EH (cell line): ENCODE results near the gene G0S2.
"Not testable (repeated sequence)": the region's sequence is repeated elsewhere in the genome, so short reads cannot be mapped to it uniquely, and the experiment has no call there.

Experiments used
- DNase-seq: peaks from one replicate; pipeline ENCODE4 v3.0.0-alpha.2; 2015; ENCODE audit warnings: low read depth

Gene G0S2

DNA sequence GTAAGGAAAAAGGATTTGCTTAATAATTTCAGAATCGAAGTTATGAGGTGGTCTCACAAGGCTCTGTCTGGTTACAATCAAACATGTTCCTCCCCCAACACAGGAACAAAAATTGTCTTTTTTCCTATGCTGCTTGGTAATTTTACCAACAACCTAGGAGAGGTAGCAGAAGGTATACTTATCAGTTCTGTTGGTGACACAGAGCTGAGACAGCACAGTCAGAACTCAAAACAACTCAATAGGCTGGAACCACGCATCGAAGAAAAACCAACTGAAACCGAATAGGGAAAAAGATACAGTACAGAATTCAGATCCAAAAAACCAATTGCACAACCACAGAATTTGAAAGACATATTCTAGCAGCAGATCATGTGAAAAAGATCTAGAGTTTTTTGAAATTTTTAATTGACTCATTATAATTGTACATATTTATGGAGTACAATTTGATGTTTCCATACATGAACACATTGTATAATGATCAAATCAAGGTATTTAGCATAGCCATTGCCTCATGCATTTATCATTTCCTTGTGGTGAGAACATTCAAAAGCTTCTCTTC is 3.8 kb downstream of the G0S2 start:
- no peak for DNase-seq

GRCh38 chr1:209685821-209686220 is 10.6 kb downstream of the G0S2 start:
- no peak for DNase-seq

DNA sequence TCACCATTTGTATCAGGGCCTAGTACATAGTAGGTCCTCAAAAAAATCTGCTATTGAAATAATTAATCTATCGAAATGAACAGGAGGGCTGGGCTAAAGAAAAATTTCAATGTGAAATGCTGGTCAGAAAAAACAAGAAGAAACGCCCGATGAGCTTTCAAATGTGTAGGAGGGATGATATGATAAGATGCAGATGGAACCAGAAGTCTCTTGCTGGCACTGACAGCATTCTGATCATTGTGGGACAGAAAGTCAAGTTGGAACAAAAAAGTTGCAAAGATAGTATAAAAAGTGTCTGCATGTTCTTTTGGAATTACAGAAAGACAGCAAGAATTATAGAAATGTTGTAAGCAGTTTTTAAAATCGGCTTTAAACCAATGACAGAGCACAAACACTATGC is 11.1 kb downstream of the G0S2 start:
- DNase-seq, result no peak

DNA sequence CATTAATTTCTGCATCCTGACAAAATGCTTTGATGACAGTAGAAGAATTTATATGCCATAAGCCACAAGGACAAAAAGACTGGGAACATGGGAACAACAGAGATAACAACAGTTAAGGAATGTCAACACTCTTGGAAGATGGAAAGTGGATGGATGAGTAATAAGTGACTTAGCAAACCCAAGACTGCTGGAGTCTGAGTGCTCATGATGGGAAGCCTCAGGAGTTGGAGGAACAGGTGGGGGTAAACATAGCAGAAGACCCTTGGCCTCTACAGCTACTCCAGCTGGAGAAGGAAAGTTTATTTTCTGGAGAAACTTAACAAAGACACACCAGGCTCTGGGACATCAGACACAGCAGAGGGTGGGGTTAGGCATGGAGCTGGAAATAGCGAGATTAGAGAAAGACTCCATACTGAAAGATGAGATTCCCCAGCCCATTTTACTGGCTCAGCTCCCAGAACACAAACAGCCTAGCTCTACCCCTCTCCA is 13.6 kb downstream of the G0S2 start:
- DNase-seq, result peak; percentile 88

DNA sequence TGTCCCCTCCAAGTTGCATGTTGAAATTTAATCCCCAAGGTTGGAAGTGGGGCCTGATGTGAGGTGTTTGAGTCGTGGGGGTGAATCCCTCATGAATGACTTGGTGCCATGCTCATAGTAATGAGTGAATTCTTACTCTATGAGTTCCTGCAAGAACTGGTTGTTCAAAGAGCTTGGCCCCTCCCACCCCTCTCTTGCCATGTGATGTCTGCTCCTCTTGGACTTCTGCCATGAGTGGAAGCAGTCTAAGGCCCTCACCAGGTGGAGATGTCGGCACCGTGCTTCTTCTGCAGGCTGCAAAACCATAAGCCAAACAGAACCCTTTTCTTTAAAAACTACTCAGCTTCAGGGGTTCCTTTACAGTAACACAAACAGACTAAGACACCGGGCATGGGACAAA is 14.3 kb downstream of the G0S2 start:
- peak; percentile 17 for DNase-seq

DNA sequence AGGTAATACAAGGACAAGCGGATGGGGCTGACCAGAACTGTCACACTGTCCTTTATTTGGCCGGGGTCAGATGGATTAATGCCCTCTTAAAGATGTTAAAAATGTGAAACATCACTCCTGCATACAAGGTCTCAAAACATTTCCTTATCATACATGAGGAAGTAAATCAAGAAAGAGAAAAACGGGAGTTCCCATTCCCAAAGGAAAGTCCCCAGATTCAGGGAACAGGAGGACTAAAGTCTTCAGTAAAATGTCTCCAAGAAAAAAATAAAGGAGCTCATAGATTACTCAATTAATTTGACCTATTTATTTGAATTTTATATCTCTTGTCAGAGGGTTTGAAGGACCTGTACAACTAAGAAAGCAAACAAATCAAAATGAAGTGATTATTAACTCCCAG is 16.0 kb downstream of the G0S2 start:
- DNase-seq, result no peak

GRCh38 chr1:209692296-209692695 is 17.1 kb downstream of the G0S2 start:
- no peak for DNase-seq

DNA sequence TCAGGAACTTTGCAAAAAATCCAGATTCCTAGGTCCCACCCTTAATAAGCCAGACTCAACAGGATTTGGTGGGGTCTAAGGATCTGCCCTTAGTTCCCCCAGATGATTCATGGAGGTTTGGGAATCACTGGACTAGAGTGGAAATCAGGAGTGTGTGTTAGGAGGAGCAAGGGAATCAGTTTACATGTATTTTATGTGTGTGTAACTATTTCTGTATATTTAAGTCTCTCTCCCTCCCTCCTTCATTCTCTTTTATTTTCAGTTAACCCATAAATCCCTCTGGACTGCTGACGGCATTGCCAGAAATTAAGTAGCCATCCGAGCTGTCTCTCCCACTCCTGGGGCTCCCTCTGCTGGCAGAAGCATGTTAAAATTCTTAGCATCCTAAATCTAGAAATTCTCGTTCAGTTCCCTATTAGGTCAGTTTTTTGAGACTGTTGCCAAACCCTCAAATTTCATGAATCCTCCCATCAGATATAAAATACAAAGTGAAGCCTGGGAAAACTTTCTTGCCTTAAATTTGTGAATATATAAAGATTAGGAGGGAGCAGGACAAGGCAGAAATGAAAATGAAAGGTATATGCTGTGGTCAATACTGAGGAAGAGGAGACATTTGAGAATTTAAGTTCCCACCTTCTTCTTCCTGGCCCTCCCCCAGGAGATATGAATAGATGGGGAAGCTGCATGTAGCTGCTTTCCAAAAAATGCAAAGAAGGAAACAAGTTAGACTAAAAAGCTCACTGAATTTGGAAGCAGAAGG is 17.7 kb downstream of the G0S2 start:
- DNase-seq, result peak; percentile 83

DNA sequence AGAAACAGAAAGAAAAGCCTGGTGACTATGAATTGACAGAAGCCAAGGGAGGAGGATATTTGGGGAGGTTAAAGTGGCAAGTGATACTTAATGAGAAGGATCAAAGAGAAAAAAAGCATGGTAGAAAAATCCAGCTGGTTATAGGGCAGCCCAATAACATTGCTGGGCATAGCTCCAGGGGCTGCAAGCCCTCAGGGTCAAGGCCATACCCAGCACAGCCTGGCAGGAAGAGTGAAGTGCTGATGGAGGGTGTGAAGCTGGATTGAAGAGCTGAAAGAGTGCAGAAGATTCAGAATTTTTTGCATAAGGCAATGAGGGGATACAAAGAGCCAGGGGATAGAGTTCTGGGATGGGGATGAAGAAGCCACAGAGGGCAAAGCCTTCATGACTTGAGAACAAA is 21.5 kb downstream of the G0S2 start:
- no peak for DNase-seq

- DNase-seq, result no peak
Measured at GRCh38 chr1:209697126-209697525, 21.9 kb downstream of the G0S2 start.

DNA sequence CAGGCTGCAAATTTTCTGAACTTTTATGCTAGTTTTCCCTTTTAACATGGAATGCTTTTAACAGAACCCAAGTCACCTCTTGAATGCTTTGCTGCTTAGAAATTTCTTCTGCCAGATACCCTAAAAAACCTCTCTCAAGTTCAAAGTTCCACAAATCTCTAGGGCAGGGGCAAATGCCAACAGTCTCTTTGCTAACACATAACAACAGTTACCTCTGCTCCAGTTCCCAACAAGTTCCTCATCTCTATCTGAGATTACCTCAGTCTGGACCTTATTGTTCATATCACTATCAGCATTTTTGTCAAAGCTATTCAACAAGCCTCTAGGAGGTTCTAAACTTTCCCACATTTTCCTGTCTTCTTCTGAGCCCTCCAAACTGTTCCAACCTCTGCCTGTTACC is 25.5 kb downstream of the G0S2 start:
- DNase-seq, result not testable (repeated sequence)

- DNase-seq, result no peak
Measured at GRCh38 chr1:209702832-209703231, 27.6 kb downstream of the G0S2 start.

DNA sequence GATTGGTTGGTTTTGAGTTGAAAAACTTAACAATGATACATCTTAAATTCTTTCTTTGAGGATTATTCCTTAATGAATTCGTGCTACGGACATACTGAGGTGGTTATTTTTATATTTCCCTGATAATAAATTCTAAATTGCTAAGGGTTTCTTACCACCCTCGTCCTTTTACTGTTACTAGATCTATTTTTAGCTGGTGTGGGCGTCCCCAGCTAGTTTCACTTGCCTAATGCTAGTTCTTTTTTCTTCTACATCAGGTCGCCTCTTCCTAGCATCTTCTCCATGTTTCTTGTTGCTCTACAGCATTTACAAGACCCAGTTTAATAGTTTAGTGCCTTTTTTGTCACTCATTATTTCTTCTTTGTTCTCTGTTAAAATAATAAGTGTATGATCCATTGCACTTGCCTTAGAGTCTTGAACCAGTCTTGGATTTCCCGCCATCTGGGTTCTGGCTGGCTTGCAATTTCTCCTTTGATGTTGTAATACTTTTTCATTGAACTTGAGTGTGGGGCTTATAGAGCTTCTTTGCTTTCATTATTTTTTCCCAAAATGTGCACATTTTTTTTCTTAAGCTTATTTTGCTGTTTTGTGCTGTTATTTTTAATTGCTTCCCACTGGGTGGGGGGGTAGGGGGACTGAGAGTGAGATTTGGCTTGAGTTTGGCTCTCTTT is 28.8 kb downstream of the G0S2 start:
- no peak for DNase-seq

- DNase-seq, result peak; percentile 66
Measured at GRCh38 chr1:209704584-209704983, 29.4 kb downstream of the G0S2 start, which contains the start of gene HSD11B1. Gene HSD11B1, plus strand, starts transcription at chr1:209704846. Its CDS starts 97 bp downstream, at chr1:209704943.

- no peak for DNase-seq
Measured at GRCh38 chr1:209705033-209705598, 29.9 kb downstream of the G0S2 start.

- DNase-seq, result no peak
Measured at GRCh38 chr1:209706622-209707021, 31.4 kb downstream of the G0S2 start.

DNA sequence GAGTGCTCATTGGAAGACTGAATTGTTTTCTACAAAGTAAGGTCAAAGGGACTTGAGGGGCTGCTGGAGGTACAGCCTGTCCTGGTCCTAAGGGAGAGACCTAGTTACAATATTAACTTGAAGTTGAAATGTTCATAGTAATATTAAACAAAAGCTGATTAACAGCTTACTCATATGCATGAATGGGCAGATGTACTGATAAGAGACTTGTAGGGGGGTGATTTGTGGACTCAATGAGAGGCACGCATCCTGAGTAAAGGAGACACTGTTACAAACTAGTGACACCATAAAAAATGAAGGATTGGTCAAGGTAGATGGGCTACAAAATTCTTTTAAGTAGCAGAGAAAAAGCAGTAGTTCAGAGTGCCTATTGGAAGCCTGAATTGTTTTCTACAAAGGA is 32.1 kb downstream of the G0S2 start:
- peak; percentile 18 for DNase-seq

DNA sequence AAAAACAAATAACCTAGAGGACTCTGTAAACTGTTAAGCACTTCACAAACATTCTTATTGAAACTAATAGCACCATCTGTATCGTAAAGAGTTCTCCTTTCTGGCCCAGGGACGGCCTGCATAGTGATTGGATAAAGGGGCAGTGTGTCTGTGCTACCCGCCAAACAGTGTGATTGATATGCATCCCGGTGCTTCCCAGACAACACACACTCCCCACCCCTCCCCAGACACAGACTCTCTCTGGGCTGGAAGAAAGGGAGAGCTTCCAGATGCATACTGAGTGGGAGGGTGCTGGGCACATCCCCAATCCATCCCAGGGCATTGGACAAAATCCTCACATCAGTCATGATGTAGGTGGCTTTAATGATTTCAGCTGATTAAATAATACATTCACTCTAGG is 33.1 kb downstream of the G0S2 start:
- no peak for DNase-seq

- no peak for DNase-seq
Measured at GRCh38 chr1:209710093-209710492, 34.9 kb downstream of the G0S2 start.

DNA sequence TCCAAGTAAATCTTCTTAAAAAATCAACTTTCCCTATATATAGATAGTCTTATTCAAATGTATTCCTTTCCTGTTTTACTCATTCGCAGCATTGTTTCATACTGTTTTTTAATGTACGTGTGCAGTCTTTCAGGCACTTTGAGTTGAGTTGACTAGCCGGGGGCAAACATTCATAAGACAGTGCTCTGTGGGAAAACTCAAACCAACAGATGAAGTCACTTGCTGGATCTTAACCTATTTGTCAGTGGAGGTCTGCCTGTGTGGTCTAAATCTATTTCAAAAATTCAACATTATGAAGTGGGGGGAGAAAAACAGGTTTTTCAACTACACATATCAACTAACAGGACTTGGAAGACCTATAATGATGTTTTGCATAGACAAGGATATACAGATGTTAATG is 35.6 kb downstream of the G0S2 start:
- DNase-seq, result no peak

DNA sequence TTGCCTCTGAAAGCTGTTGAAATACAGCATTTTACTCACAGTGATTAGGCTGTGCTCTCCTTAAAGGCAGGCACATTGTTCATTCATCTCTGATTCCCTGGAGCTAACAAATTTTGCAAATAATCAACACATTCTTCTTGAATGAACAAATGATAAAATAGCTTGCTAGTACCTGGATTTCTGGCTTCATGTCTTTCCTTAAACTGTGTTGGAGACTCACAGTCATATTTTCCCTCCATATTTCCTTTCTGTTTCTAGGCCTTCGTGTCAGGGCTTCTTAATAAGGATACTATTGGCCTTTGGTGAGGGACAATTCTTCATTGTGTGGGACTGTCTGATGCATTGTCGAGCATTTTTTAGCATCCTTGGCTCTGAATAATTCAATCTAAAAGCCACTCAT is 39.1 kb downstream of the G0S2 start:
- no peak for DNase-seq

DNA sequence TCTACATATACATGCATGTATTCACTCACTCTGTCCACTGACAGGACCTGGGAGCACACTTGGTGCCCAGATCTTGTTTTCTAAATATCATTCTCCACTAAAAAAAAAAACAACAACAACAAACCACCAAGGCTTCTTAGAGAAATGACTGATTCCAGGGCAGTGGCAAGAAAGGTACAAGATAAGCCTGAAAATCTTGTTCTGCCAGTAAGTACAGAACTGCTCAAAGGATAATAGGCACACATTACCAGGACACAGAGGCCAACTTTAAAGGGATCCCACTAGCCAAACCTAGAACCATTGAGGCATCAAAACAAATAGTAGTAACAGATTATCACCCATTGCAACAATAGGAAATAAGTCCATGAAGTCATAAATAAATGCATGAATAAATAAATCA is 40.1 kb downstream of the G0S2 start:
- DNase-seq, result no peak

DNA sequence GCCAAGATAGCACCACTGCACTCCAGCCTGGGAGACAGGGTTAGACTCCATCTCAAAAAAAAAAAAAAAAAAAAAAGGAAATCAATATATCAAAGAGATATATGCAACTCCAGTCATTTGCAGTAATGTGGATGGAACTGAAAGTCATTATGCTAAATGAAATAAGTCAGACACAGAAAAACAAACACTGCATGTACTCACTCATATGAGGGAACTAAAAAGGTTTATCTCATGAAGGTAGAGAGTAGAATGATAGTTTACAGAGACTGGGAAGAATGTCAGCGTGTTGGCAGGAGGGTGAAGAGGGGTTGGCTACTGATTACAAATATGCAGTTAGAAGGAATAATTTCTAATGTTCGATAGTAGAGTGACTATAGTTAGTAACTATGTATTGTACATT is 42.6 kb downstream of the G0S2 start:
- no peak for DNase-seq
